Activated CD8-positive, alpha-beta memory T cell treated with anti-CD3 and anti-CD28 coated beads, Interleukin-2, amount 50 U/mL, for 4 hours (primary cell): ENCODE results near the gene FAM162A.
A peak's percentile ranks its signal among the peaks of the same experiment; 100 is the strongest.
"Not testable (repeated sequence)": the region's sequence is repeated elsewhere in the genome, so short reads cannot be mapped to it uniquely, and the experiment has no call there.

Source experiments
- DNase-seq: peaks from one replicate; pipeline ENCODE4 v3.0.0-alpha.2; 2020

FAM162A gene

GRCh38 chr3:122383771-122384697, at the start of gene FAM162A:
TSS of gene FAM162A (plus strand) at chr3:122384182. CDS start at chr3:122384266, 84 bp downstream.
- peak; percentile 94 for DNase-seq

DNA sequence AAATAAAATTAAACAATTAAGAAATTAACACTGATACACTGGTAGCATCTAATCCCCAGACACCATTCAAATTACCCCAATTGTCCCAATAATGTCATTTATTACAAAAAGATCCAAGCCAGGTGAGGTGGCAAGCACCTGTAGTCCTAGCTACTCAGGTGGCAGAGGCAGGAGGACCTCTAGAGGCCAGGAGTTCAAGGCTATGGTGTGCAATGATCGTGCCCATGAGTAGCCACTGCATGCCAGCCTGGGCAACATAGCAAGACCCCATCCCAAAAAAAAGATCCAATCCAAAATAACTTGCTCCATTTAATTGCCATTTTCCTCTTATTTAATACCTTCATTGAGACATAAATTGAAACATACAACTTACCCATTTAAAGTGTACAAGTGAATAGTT, 41.2 kb upstream of the FAM162A start:
- no peak for DNase-seq

DNA sequence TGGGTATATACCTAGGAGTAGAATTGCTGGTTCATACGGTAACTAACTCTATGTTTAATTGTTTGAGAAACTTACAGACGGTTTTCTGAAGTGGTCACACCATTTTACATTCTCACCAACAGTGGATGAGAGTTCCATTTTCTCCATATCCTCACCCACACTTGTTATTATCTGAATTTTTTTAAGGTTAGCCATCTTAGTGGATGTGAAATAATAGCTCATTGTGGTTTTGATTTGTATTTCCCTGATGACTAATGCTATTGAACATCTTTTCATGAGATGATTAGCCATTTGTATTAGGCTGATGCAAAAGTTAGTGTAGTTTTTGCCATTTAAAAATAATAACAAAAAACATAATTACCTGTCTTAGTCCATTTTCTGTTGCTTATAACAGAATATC, 40.3 kb upstream of the FAM162A start:
- no peak for DNase-seq

DNA sequence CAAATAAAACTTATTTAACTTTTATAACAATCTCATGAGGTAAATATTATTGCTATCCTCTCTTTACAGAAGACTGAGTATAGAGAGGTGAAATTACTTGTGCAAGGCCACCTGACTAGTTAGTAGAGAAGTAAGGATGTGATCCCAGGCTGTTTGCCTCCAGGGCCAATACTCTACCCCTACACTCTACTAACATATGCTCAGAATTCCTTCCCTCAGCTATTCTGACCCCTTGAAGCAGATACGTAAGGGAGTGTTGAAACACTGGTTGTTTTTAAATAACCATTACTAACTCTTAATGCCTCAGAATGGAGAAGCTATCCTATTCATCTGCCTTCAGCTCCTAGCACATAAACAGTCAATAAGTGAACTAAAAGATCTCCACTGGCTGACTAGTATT, 34.8 kb upstream of the FAM162A start:
- no peak for DNase-seq

DNA sequence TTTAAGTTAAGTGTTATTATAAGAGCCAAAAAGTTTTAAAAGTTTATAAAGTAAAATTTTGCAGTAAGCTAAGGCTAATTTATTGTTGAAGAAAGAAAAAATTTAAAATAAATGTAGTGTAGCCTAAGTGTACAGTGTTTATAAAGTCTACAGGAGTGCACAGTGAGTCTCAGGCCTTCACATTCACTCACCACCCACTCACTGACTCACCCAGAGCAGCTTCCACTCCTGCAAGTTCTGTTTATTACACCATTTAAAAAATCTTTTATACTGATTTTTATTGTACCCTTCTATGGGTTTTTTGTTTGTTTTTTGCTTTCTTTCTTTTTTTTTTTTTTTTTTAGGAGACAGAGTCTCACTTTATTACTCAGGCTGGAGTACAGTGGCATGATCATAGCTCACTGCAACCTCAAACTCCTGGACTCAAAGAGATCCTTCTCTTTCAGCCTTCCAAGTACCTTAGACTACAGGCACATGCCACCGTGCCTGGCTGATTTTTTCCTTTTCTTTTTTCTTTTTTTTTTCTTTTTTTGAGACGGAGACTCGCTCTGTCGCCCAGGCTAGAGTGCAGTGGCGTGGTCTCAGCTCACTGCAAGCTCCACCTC, 33.1 kb upstream of the FAM162A start:
- DNase-seq: no peak

DNA sequence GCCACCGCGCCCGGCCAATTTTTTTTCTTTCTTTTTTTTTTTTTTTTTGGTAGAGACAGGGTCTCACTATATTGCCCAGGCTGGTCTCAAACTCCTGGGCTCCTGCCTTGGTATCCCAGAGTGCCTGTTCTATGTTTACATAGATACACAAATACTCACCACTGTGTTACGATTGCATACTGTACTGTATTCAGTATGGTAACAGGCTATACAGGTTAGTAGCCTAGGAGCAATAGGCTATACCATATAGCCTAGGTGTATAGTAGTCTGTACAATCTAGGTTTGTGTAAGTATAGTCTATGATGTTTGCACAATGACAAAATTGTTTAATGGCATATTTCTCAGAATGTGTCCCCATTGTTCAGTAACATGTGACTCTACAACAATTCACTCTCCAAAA, 32.4 kb upstream of the FAM162A start:
- no peak for DNase-seq

- DNase-seq: no peak
These were observed 30.8 kb upstream of the FAM162A start for GRCh38 chr3:122353215-122353614.

DNA sequence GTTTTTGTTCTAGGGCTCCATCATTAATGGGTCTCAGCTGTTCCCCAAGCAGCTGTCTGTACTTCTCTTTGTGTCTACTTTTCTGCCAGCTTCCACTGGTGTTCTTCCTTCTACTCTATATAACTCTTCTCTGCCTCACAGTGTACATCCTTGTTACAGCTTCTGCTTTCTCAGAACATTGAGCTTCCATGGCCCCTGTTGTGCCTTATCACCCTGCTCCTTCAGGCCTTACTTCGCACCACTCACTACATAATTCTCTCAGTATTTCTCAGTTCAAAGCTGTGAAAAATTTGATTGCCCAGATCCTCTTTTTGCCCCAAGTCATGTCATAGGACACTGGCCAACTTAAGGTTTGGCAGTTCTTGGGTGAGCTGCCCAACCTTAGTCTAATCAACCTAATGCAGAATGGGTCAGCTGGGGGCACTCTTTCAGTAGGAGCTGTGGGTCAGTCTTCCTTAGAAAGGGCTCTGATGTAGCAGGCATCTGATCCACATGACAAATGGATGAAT, 30.0 kb upstream of the FAM162A start:
- DNase-seq: no peak

- DNase-seq: no peak
These were observed 28.4 kb upstream of the FAM162A start for GRCh38 chr3:122355612-122356011.

DNA sequence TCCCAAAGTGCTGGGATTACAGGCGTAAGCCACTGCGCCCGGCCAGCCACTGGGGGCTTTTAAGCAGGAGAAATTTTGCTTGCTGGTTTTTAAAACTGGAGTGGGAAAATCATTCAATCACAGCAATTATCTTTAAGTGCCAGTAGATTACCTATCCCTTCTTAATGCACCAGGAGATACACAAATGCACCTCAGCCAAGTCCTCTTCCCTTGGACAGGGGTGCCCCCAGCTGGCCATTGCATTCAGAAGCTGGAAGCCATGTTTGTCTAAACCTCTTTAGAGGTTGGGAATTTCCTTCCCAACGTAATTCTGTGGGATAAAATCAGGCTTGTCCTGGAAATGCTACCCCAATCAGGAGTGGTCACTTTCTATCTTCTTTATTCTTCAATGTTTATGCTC, 27.6 kb upstream of the FAM162A start:
- DNase-seq: no peak

GRCh38 chr3:122357828-122358702, 25.9 kb upstream of the FAM162A start:
- DNase-seq: no peak

DNA sequence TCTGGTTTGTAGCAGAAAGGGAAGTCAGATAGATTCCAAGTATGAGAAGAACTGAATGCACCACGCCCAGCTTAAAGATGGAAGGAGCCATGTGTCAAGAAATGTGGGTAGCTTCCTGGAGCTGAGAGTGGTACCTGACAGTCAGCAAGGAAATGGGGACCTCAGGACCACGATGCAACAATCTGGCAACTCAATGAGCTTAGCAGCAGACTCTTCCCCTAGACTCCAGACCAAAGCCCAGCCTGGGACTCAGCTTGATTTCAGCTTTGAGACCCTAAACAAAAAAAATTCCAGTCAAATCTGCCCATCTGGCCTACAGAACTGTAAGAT, 25.3 kb upstream of the FAM162A start:
- no peak for DNase-seq

- DNase-seq: no peak
These were observed 22.0 kb upstream of the FAM162A start for GRCh38 chr3:122362026-122362425.

- no peak for DNase-seq
These were observed 19.5 kb upstream of the FAM162A start for GRCh38 chr3:122364490-122364889.

- no peak for DNase-seq
These were observed 18.9 kb upstream of the FAM162A start for GRCh38 chr3:122365073-122365472.

DNA sequence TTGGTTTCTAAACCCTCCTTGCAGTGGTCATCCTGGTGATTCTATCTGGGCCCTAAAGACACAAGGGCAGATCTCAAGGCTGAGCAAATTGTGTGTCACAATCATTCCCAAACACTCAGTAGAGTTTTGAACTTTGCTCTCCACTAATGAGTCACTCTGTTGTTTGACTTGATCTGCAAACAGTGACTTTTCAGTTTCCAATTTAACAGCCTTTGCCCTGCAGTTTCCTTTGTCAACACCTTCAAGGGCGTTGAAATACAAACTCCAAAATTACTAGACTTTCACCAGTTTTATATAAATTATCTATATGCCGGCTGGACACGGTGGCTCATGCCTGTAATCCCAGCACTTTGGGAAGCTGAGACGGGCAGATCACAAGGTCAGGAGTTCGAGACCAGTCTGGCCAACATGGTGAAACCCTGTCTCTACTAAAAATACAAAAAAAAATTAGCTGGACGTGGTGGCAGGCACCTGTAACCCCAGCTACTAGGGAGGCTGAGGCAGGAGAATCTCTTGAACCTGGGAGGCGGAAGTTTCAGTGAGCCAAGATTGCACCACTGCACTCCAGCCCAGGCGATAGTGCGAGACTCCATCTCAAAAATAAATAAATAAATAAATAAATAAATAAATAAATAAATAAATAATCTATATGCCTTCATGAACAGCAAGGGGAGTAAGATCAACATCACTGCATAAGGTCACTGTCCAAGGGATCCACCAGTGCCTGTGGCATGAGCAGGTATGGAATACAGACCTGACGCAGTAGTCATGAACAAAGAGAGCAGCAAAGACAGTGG, 18.2 kb upstream of the FAM162A start:
- DNase-seq: not testable (repeated sequence)

DNA sequence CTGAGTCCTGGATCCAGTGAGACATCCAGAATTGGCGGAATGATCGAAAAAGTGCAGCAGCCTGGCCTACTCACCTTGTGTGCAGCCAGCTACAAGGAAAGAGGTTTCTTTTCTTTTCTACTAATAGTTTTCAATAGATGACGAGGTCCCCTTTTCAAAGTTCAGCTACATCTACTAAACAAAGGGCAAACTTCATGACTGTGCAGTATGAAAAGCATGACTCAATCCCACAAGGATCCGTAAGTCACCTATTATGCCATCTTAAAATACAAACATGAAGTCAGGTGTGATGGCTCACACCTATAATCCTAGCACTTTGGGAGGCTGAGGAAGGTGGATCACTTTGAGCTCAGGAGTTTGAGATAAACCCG, 17.6 kb upstream of the FAM162A start:
- no peak for DNase-seq

- DNase-seq: no peak
These were observed 9.9 kb upstream of the FAM162A start for GRCh38 chr3:122374034-122374433.

DNA sequence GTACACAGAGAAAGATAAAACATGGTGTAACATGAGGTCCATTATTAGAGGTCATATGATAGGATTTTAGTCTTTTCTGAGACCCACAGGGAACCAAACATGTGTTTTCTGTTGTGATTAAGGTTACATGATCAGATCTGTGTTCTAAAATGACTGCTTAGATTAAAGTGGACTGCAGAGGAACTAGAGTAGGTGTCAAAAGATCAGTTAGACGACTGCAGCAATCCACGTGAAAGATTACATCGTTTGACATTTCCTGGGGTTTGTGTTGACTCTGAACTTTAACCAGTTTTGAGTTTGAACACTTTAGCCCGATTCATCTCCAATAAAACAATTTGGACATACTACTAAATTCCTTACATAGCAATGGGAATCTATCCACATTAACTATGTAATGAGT, 6.0 kb upstream of the FAM162A start:
- no peak for DNase-seq

- DNase-seq: peak; percentile 85
These were observed 905 bp upstream of the FAM162A start, which contains the start of gene MIX23 for GRCh38 chr3:122382888-122383666. TSS of gene MIX23 (minus strand) at chr3:122383231. CDS start at chr3:122383224, 7 bp downstream.

DNA sequence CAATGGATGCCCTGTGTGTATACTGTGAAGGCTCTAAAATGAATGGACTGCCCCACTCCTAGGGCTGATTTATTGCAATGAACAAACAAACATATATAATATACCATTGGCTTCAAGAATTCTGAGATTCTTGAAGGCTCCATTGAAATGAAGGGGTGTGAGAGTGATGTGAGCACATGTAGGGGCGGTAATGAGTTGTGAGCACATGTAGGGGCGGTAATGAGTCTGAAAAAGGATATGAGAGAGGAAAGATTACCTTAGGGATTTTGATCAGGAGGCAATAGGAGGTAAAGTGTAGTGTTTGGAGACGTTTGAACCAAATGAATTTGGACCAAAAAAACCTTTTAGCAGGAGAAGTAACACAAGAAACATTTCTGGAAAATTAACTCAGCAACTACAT, 3.7 kb downstream of the FAM162A start:
- no peak for DNase-seq

GRCh38 chr3:122389197-122389596, 5.2 kb downstream of the FAM162A start:
- DNase-seq: no peak
